ENCODE results near the gene TRANK1.
"Not testable (repeated sequence)": the region's sequence is repeated elsewhere in the genome, so short reads cannot be mapped to it uniquely, and the experiment has no call there.

Gene TRANK1

GRCh38 chr3:36919439-36920160 lies 25.3 kb downstream of the TRANK1 start:
- DNase-seq (ENCODE audit: low read depth in 2 of 2) = no peak

GRCh38 chr3:36918050-36918449 lies 26.8 kb downstream of the TRANK1 start:
- DNase-seq (ENCODE audit: low read depth in 2 of 2) = no peak

GRCh38 chr3:36911990-36912804 lies 32.7 kb downstream of the TRANK1 start:
- peak; percentile 44 for DNase-seq (ENCODE audit: low read depth in 2 of 2)

GRCh38 chr3:36909666-36910065 lies 35.2 kb downstream of the TRANK1 start:
- no peak for DNase-seq (ENCODE audit: low read depth in 2 of 2)

- DNase-seq (ENCODE audit: low read depth in 2 of 2) = no peak
Observed at GRCh38 chr3:36909181-36909580, 35.7 kb downstream of the TRANK1 start.

- no peak for DNase-seq (ENCODE audit: low read depth in 2 of 2)
Observed at GRCh38 chr3:36908647-36909180, 36.1 kb downstream of the TRANK1 start.

GRCh38 chr3:36907911-36908646 lies 36.8 kb downstream of the TRANK1 start:
- no peak for DNase-seq (ENCODE audit: low read depth in 2 of 2)

- DNase-seq (ENCODE audit: low read depth in 2 of 2) = no peak
Observed at GRCh38 chr3:36906504-36907149, 38.2 kb downstream of the TRANK1 start.

GRCh38 chr3:36905545-36905944 lies 39.3 kb downstream of the TRANK1 start:
- no peak for DNase-seq (ENCODE audit: low read depth in 2 of 2)

GRCh38 chr3:36904641-36905040 lies 40.2 kb downstream of the TRANK1 start:
- DNase-seq (ENCODE audit: low read depth in 2 of 2) = no peak

GRCh38 chr3:36904065-36904464 lies 40.8 kb downstream of the TRANK1 start:
- DNase-seq (ENCODE audit: low read depth in 2 of 2) = not testable (repeated sequence)

GRCh38 chr3:36903119-36903882 lies 41.6 kb downstream of the TRANK1 start:
- no peak for DNase-seq (ENCODE audit: low read depth in 2 of 2)

GRCh38 chr3:36901588-36901987 lies 43.3 kb downstream of the TRANK1 start:
- DNase-seq (ENCODE audit: low read depth in 2 of 2) = no peak

- DNase-seq (ENCODE audit: low read depth in 2 of 2) = no peak
Observed at GRCh38 chr3:36900474-36901443, 44.1 kb downstream of the TRANK1 start.

GRCh38 chr3:36895496-36896409 lies 49.1 kb downstream of the TRANK1 start:
- DNase-seq (ENCODE audit: low read depth in 2 of 2) = no peak

- DNase-seq (ENCODE audit: low read depth in 2 of 2) = no peak
Observed at GRCh38 chr3:36894914-36895313, 49.9 kb downstream of the TRANK1 start.

- no peak for DNase-seq (ENCODE audit: low read depth in 2 of 2)
Observed at GRCh38 chr3:36893826-36894225, 51.0 kb downstream of the TRANK1 start.

GRCh38 chr3:36893137-36893557 lies 51.7 kb downstream of the TRANK1 start:
- DNase-seq (ENCODE audit: low read depth in 2 of 2) = peak; percentile 17 to 22

Measured in fibroblast of skin of left quadriceps (primary cell).